BJ (cell line): ENCODE results near the gene TMEM45A. TPM values are rescaled to one million over a fixed set of nuclear protein-coding genes. Genes with fewer than 3 reads are reported as not detected.
"Not testable (repeated sequence)": the region's sequence is repeated elsewhere in the genome, so short reads cannot be mapped to it uniquely, and the experiment has no call there.

ENCODE experiments used
- CTCF ChIA-PET: fragments of 350-600 bp; formaldehyde crosslinking; extraction: SDS; loops from one replicate; lab custom pipeline; 2021; ENCODE audit warnings: antibody characterized with exemption, inconsistent platforms; lab: Yijun Ruan, JAX
- POLR2A ChIA-PET: fragments of 300-600 bp; sonication (Branson Sonifier 250); formaldehyde crosslinking; extraction: SDS; loops from one replicate; lab custom pipeline; 2021; ENCODE audit warnings: antibody characterized with exemption; lab: Charles Lee
- DNase-seq: peaks from one replicate; pipeline ENCODE4 v3.0.0-alpha.2; 2011; ENCODE audit warnings: low read depth
- H3K27me3 ChIP-seq: 2 replicates; pipeline ENCODE4 v1.6.0; 2011; ENCODE audit warnings: low read length; ENCODE audit not compliant: control insufficient read depth, insufficient read depth
- H3K36me3 ChIP-seq: 2 replicates; pipeline ENCODE4 v1.5.1; 2011; ENCODE audit warnings: low read length; ENCODE audit not compliant: control insufficient read depth, insufficient read depth
- H3K4me3 ChIP-seq: 2 replicates; pipeline ENCODE4 v1.5.1; 2011; ENCODE audit warnings: low read depth, mild to moderate bottlenecking, control low read depth, low read length
- polyA plus RNA-seq: library from polyadenylated mRNA; depleted of rRNA; stranded (reverse); fragments of >200 nt; gene quantifications from 2 replicates; pipeline ENCODE4 v1.2.3, GENCODE V29; 2011
- TF ChIP-seq, protein P1 (sequence below): IDR thresholded peaks from 2 replicates; pipeline ENCODE4 v1.5.1; 2011; ENCODE audit warnings: low read depth, mild to moderate bottlenecking, control low read depth, inconsistent platforms, low read length, moderate library complexity; ENCODE audit not compliant: insufficient read depth

Gene TMEM45A
- polyA plus RNA-seq, 1 experiment = 35.1 TPM

DNA sequence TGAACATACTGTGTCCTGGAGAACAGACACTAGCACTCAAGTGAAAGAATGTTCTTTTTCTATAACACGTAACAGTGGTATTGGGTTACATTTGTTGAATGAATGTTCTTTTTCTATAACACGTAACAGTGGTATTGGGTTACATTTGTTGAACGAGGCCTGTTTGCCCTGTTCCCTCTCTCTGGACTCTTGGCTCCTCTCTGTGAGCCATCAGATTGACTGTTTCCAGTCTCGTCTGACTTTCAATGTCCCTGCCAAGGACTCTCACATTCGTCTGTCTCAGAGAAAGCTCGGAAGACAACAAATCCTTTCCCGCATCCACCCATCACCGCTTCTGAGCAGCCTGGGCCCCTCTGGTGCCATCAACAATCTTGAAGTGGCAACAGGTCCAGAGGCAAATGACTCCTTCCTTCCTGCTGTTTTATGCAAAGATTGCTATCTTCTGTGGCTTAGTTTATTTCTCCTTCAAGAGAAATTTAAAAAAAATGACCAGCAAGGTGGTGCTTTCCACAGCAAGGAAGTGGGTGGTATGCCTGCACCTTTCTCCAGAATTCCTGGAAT, 8.0 kb downstream of the TMEM45A start:
- no peak for DNase-seq
- Histone ChIP-seq H3K27me3 (no peaks in the 10 kb centered on the region), H3K36me3 (no peaks in the 10 kb centered on the region; the same call in 1 of the 2 replicates), H3K4me3 (no peak overlapping the region)
- POLR2A ChIA-PET = no interaction called here
- TF ChIP-seq, protein P1, sequence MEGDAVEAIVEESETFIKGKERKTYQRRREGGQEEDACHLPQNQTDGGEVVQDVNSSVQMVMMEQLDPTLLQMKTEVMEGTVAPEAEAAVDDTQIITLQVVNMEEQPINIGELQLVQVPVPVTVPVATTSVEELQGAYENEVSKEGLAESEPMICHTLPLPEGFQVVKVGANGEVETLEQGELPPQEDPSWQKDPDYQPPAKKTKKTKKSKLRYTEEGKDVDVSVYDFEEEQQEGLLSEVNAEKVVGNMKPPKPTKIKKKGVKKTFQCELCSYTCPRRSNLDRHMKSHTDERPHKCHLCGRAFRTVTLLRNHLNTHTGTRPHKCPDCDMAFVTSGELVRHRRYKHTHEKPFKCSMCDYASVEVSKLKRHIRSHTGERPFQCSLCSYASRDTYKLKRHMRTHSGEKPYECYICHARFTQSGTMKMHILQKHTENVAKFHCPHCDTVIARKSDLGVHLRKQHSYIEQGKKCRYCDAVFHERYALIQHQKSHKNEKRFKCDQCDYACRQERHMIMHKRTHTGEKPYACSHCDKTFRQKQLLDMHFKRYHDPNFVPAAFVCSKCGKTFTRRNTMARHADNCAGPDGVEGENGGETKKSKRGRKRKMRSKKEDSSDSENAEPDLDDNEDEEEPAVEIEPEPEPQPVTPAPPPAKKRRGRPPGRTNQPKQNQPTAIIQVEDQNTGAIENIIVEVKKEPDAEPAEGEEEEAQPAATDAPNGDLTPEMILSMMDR = no peak
- CTCF ChIA-PET = no interaction called here

DNA sequence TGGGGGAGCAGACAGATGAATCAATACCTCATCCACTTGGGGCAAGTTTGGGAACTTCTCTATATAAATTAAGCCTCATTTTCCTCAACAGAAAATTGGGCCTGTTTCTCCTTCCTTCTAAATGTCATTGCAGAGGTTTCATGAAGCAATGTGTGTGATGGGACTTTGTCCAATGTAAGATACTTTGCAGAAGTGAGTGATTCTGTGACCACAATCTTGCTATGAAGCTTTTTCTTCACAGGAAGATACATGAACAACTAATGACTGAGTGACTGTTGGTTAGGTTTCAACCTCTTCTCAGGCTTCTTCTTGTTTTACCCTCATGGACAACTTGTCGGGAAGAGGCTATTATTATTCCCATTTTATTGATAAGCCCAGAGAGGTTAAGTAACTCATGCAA, 11.0 kb downstream of the TMEM45A start:
- Histone ChIP-seq H3K36me3 (no peaks in the 10 kb centered on the region; the same call in none of the 2 replicates), H3K27me3 (no peaks in the 10 kb centered on the region), H3K4me3 (no peak overlapping the region)
- no peak for DNase-seq
- TF ChIP-seq, protein P1 = no peak
- ChIA-PET CTCF (no interaction called here), POLR2A (no interaction called here)

DNA sequence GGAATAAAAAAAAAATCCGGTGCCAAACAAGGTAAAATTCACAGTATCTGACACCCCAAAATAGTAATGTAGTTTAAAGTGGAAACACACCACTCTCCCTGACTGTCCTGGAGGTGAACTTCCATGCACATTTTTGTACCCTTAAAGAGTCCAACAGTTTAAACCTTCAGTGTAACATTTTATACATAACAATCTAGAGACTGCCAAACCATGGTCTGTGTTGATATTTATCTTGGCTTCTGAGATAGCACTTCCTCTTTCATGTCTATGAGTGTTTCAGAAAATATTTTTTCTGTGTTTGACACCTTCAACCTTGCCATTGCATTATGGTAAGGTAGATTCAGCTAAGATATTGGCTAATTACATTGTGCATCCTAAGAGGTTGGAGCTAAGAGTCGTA, 13.9 kb downstream of the TMEM45A start:
- H3K36me3 ChIP-seq = no peaks in the 10 kb centered on the region; the same call in none of the 2 replicates
- no peaks in the 10 kb centered on the region for H3K27me3 ChIP-seq
- TF ChIP-seq, protein P1 = no peak
- ChIA-PET CTCF (interaction anchor here (0.6 to 1.5 kb wide), 3 partner anchors 9 to 84 kb away, joined by 3 read pairs; no protein-coding TSS in a partner anchor), POLR2A (no interaction called here)
- no peak for DNase-seq
- no peak overlapping the region for H3K4me3 ChIP-seq

DNA sequence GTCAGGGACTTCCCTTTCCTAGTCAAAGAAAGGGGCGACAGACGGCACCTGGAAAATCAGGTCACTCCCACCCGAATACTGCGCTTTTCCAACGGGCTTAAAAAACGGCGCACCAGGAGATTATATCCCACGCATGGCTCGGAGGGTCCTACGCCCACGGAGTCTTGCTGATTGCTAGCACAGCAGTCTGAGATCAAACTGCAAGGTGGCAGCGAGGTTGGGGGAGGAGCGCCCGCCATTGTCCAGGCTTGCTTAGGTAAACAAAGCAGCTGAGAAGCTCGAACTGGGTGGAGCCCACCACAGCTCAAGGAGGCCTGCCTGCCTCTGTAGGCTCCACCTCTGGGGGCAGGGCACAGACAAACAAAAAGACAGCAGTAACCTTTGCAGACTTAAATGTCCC, 17.4 kb downstream of the TMEM45A start:
- H3K36me3 ChIP-seq, H3K27me3 ChIP-seq, POLR2A ChIA-PET, DNase-seq, H3K4me3 ChIP-seq, CTCF ChIA-PET: not testable (repeated sequence)

DNA sequence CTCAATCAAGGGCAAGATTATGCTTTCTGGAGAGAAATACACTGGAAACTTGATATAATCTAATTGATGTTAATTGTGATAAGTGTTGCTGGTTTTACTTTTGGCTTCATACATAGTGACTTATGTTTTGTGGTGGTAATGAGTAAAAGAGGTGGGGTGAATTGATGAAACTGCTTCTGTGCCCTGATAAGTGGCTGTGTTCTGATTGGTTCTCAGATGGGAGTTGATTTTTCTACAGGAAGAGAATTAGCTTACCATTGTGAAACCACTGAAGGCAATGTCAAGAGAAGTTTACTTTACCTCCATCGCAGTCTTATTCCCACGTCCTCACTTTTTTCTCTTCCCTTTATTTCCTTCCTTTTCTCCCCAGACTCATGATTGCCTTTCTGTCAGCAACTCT, 23.8 kb downstream of the TMEM45A start:
- Histone ChIP-seq H3K36me3 (peaks cover 1% of the 10 kb centered on the region; the same call in 1 of the 2 replicates), H3K27me3 (no peaks in the 10 kb centered on the region), H3K4me3 (no peak overlapping the region)
- TF ChIP-seq, protein P1 = no peak
- ChIA-PET POLR2A (interaction anchor here (0.6 kb wide), 2 partner anchors 24 to 34 kb away, joined by 3 to 12 read pairs; partner anchors contain the start of gene TMEM45A), CTCF (interaction anchor here (0.7 kb wide), 1 partner anchor 48 kb away, joined by 3 read pairs; no protein-coding TSS in a partner anchor)
- DNase-seq = no peak

DNA sequence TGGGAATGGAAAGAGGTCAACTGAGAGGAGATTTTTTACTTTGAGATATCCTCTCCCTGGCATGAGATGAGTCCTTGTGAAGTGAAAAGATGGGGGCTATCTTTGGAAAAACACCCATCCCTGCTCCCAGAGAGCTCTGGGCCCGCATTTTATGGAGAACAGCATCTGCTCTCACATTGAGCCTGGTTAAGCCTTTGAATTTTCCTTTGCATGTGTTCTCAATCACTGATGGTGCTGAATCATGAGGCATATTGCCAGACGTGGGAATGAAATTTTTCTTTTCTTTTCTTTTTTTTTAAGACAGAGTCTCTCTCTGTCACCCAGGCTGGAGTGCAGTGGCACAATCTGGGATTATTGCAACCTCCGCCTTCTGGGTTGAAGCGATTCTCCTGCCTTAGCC, 24.4 kb downstream of the TMEM45A start:
- Histone ChIP-seq H3K4me3 (no peak overlapping the region), H3K27me3 (no peaks in the 10 kb centered on the region), H3K36me3 (peaks cover 3% of the 10 kb centered on the region)
- TF ChIP-seq, protein P1 = no peak
- DNase-seq = no peak
- ChIA-PET CTCF (interaction anchor here (0.7 kb wide), 2 partner anchors 47 to 468 kb away, joined by 3 read pairs; no protein-coding TSS in a partner anchor), POLR2A (interaction anchor here (0.6 kb wide), 2 partner anchors 24 to 33 kb away, joined by 3 to 12 read pairs; partner anchors contain the start of gene TMEM45A)
